GM21723 (cell line): Measurements from ENCODE around the gene NELFB.
A peak's percentile ranks its signal among the peaks of the same experiment; 100 is the strongest.

Source experiments
- ATAC-seq: cut with Tn5 transposase; IDR thresholded peaks from one replicate; pipeline ENCODE4 v1.9.1; 2021; ENCODE audit warnings: mild to moderate bottlenecking, moderate library complexity; ENCODE audit not compliant: unreplicated experiment

Gene NELFB

GRCh38 chr9:137267933-137268355 lies 12.8 kb downstream of the NELFB start:
- no peak for ATAC-seq

GRCh38 chr9:137268538-137269201 lies 13.5 kb downstream of the NELFB start:
- no peak for ATAC-seq

GRCh38 chr9:137269231-137269772 lies 14.2 kb downstream of the NELFB start:
- ATAC-seq, result no peak

DNA sequence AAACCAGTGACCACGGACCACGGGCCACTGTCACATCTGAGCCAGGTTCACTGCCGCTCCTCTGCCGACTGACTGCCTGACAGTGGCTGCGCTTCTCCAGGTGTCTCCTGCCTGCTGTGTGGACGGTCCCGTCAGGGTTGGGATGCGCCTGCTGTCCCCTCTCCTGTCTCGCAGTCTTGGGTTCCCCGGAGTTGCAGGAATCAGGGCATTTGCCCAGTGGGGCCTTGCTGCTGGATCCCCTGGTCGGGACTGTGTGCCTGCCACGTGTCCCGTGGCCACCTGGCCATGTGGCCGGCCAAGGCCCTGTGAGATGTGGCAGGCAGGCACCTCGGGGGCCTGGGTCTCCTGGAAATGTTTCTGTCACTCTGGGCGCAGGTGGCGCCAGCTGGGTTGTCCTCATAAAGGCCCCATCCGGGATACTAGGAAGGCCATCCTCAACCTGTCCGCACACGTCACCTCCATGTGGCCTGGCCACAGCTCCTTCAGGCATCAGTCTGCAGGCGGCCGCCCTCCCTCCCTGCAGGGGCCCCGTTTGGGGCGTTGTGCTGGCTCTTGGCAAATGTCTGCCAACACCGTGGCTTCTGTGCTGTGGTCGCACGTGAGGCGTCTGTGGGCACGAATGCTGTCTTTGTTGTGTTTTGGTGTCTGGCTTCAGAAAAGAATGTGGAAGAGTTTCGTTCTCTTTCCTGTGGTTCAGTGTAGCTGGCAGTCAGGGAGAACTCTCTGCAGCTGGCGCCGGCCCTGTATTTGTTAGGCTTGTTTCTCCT lies 16.0 kb downstream of the NELFB start:
- ATAC-seq, result no peak

GRCh38 chr9:137271696-137272076 lies 16.6 kb downstream of the NELFB start:
- ATAC-seq, result no peak

DNA sequence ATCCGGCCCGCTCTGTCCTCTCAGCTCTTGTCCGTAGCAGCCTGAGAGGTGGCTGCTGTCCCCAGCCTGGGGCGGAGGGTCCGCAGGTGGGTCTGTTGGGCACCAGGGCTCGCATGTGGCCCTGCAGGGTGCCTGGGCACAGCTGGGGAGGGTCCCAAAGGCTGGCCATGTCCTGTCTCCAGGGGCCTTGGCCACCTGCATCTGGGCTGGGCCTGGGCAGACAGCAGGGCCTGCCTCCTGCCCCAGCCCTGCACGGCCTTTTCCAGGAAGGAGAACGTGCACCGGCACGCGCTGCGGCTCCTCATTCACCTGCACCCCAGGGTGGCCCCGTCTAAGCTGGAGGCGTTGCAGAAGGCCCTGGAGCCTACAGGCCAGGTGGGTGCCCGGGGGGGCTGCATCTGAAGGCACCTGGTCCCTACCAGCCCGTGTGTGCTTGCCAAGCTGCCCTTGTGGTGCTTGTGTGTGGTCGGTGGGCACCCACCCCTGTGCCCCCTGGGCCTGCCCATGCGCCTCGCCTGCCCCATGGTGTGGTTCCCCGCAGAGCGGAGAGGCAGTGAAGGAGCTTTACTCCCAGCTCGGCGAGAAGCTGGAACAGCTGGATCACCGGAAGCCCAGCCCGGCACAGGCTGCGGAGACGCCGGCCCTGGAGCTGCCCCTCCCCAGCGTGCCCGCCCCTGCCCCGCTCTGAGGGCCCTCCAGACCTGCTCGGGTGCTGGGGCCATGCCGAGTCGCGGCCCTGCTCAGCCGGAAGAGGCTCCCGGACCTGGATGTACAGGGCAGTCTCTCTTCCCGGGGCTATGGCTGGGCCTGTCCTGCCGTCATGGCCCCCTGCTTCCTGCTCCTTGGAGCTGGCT lies 17.3 kb downstream of the NELFB start:
- no peak for ATAC-seq

DNA sequence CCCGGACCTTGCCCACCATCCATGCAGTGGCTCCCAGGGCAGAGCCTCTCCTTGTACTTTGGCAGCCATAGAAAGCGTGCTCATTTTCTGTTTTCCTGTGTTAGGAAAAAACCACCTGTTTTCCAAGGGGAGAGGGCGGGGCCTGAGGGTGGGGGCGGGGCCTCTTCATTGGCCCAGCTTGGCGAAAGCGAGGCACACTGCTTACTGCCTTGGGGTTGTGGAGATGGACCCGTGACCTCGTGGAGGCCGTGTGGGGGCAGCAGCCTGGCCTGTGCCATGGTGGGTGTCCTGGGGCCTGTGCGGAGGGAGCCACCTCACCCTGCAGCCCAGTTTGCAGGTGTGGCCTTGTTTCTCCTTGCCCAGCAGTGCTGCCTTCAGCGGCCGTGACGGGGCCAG lies 18.0 kb downstream of the NELFB start:
- ATAC-seq, result no peak

- no peak for ATAC-seq
Observed at GRCh38 chr9:137273611-137274320, 18.6 kb downstream of the NELFB start.

- ATAC-seq, result no peak
Observed at GRCh38 chr9:137275203-137275587, 20.1 kb downstream of the NELFB start.

- no peak for ATAC-seq
Observed at GRCh38 chr9:137275588-137276472, 20.7 kb downstream of the NELFB start.

DNA sequence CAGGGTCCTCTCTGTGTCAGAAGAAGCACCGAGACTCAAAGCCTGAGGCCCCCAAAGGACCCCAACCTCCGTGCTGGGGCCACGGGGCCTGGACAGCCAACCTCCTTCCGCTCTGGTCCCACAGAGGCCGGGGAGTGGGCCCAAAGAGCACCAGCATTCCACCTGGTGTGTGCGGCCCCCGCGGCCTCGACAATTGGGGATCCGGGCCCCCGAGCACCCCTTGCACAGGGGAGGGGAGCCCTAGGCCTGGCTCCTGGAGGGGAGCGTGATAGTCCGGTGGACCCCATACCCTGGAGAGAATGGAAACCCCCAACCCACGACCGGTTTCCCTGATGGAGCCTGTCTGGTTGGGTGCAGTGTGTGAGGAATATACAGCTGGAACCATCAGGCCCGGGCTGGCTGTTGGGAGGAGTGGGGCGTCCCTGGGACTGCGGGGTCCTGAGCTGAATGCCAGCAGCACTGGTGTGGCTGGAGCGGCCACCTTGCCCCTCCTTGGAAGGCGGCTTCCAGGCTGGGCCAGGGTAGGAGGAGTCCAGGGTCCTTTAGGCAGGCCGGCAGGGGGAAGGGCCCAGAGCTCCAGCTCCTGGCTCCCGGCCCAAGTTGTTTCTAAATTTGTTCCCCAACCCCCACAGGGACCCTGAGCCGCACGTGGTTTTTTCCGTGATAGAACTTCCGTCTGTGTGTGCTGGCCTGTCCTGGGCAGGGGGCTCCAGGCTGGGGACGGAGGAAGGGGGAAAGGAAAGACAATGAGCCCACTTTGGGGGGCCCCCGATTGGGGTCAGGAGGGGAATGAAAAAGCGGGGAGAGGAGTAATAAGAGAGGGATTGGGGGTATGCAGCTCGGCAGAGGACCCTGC lies 21.6 kb downstream of the NELFB start:
- no peak for ATAC-seq

DNA sequence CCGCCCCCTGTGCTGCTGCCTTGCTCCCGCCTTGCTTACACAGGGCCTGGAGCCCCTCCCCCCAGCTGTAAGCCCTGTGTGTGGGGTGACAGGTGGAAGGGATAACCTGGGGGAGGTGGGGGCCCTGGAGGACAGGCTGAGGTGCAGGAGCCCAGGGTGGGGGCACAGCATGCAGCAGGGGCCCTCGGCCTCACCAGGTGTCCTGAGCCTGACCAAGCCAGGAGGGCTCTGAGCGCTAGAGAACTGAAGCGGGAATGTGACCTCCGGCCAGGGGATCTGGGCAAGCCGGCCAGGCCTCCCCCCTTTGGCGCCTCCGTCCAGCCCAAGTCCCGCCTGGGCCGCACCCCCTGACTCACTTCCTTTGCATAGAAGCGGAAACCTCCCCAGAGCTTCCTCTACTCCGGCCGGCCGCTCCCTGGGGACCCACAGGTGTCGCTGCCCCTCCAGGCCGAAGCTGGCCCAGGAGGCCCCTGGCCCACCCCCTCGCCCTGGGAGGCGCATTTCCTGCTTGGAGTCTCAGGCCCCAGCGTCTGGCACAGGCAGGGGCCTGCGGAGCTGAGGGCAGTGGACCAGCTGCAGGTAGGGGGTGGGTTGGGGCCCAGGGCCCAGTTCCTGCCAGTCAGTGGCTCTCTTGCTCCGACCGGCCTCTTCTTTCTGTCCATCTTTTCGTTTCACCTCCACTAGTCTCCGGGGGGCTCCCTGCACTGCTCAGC lies 22.4 kb downstream of the NELFB start, which contains the start of gene TOR4A:
TSS of gene TOR4A (plus strand) at position 398 of the 713 bp plus-strand sequence. CDS start 964 bp downstream, outside the sequence.
- ATAC-seq, result peak; percentile 79

GRCh38 chr9:137278061-137278701 lies 23.1 kb downstream of the NELFB start:
- ATAC-seq, result no peak

DNA sequence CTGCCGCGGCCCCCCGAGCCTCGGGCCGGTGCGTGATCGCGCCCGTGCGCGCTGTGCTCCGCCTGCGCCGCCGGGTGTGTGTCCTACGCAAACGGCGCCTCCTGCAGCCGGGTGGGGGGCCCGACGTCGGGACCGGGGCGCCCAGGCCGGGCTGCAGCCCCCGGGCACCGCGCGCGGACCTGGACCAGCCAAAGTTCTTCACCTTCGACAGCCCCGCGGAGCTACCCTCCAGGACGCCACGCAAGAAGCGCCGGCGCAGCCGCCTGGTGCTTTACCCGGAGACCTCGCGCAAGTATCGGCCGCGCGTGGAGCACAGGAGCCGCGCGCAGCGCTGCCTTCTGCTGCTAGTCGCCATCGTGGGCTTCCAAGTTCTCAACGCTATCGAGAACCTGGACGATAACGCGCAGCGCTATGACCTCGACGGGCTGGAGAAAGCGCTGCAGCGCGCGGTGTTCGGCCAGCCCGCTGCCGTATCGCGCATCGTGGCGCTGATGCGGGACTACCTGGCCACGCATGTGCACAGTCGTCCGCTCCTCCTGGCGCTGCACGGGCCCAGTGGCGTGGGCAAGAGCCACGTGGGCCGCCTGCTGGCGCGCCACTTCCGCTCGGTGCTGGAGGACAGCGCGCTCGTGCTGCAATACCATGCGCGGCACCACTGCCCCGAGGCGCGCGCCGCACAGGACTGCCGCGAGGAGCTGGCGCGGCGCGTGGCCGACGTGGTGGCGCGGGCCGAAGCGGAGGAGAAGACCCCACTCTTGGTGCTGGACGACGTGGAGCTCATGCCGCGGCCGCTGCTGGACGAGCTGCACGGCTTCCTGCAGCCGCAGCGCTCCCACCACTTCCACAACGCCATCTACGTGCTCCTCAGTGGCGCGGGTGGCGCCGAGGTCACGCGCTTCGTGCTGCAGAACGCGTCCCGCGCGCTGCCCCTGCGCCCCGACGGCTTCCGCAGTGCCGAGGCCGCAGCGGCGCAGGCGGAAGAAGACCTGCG lies 23.9 kb downstream of the NELFB start:
- ATAC-seq, result no peak

DNA sequence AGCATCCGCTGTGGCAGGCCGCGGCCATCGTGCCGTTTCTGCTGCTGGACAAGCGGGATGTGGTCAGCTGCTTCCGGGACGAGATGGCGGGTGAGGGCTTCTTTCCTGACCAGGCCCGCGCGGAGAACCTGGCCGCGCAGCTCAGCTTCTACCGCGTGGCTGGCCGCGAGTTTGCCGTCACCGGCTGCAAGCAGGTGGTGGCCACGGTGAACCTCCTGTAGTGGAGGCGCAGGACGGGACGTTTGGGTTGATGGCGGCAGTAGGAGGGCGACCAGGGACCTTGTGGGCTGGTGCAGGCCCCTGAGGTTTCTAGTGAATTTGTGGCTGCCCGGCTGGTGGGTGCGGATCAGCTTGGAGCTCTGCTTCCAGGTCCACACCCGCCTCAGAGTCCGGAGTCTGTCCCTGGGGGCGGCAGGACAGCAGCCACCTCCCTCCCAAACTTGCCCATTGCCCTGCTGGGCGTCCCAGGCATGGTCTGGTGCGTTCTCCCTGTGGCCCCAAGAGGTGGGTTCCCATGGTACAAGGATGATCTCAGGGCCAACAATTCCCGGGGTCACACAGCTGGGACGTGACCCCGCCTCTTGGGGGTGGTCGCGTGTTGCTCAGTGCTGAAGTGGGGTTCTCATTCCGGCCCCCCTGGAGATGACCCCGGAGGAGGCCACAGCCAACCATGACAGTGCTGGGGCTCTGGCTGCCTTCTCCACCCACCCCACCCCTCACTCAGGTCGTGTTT lies 24.8 kb downstream of the NELFB start:
- no peak for ATAC-seq
